T47D (cell line): ENCODE results near the gene ATP2B1.

Experiments used
- DNase-seq, 2 experiments: peaks; one replicate each; pipeline versions ENCODE4 v3.0.0 to v3.0.0-alpha.2; 2011 to 2012; ENCODE audit warnings: low read depth in 1 of 2, low spot score in 1 of 2
- JUND ChIP-seq: IDR thresholded peaks from 2 replicates; pipeline ENCODE4 v1.6.1; 2012; ENCODE audit warnings: low read depth
- in situ Hi-C: cut with HindIII; loops from 2 replicates; pipeline ENCODE4 v1.10.0; 2016; ENCODE audit warnings: low sequenced_read_pairs, low pct_unique_long_range_greater_than_20kb

ATP2B1 gene

DNA sequence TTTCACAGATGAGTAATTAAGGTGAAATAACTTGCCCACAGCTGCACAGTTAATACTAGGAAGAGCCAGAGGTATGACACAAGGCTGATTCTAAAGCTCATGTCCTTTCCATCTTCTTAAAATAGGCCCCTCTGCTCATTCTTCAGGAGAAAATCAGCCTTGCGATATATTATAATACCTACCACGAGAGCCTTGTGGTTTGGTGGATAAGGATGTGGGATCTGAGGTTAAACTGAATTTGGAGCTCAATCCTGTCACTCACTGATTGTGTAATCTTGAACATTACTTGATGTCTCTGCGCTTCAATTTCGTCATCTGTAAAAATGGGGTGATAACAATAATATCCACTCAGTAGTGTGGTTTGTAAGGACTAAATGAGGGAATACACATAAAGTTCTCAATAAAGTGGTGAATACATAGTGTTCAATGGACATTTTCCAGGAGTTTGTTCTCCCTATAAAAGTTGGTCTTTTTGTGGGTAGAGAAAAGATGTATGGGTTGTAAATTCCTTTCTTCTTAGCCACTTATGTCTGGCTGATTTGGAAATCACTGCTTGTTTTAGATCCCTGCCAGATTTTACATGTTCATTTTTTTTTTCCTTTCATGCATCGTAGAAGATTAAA is 25.1 kb upstream of the ATP2B1 start:
- in situ Hi-C loops: no loop called here
- no peak for TF ChIP-seq JUND
- no peak for DNase-seq

DNA sequence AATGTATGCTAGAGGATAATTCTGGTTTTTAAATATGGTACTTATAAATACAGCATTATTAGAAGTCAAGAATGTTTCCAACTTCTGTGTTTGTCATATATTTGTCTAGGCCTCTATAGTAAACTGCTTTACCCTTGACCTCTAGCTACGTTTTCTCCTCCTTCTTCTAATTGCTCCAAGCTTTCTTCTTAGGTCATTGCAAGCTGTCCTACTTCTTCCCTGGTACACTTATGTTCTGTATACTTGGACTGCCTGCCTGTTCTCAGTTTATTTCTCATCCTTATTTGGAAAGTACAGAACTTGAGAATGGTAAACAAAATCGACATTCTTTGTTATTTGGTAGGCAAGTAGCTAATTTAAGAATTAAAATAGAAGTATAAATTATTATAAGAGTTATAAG is 23.9 kb upstream of the ATP2B1 start:
- in situ Hi-C loops: no loop called here

DNA sequence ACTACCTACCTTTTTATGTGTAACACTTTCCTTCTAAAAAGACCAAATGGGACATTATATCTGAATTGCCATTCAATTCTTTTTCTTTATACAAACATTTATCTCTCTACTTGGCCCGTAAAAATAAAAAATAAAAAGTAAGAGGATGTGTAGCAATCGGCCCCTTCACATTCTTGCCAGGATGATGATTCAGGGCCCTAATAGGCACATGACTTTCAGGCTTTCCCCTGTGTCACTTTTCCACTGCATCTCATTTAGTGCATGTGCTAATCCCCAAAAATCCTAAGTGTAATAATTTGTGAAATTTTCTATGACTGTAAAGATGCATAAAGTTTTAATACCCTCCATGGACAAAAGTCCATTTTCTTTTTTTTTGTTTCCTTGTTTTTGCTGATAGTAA is 23.0 kb upstream of the ATP2B1 start:
- no peak for DNase-seq
- in situ Hi-C loops: no loop called here
- no peak for TF ChIP-seq JUND

More for the DNA sequence above, 23.9 kb upstream of the ATP2B1 start:
- DNase-seq: no peak
- TF ChIP-seq JUND: no peak

DNA sequence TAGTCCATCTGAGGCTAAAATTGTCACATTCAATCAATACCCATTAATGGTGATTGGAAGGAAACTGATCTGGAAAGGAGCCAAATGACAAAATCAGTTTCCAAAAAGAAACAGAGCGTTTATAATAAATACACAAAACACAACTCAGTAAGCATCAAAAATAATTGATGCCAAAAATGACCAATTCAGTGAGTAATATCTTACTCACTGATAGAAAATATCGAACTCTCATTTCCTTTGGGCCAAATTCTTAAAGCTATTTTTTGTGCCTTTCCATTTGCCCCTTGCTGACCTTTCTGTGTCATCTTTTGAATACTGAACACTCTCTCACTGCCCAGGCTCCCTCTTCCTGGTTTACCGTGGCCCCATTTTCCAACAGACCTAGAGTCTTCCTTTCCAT is 22.5 kb upstream of the ATP2B1 start:
- no peak for DNase-seq
- in situ Hi-C loops: no loop called here
- no peak for TF ChIP-seq JUND

DNA sequence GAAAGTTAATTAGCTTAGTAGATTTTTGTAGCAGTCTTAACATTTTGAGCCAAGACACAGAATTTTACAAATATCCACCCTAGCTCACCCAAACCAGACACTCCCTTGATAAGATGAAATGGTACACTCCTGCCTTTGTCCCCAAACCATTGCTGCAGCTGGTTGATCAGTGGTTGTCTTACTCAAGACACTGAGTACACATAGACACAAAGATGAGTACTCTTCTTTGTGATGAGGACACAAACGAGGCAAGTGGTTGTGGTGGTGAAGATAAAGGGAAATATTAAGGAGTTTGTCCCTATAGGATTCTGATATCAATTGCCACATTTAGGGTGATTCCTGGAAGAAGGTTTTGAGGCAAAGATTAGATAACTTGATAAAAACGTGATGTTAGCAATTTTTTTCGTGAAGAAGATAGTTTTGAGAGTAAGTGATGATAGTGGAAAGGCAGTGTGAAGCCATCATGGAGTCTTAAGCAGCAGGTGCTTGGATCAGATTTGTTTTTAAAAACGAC is 21.4 kb upstream of the ATP2B1 start:
- no peak for DNase-seq
- no peak for TF ChIP-seq JUND
- in situ Hi-C loops: no loop called here

DNA sequence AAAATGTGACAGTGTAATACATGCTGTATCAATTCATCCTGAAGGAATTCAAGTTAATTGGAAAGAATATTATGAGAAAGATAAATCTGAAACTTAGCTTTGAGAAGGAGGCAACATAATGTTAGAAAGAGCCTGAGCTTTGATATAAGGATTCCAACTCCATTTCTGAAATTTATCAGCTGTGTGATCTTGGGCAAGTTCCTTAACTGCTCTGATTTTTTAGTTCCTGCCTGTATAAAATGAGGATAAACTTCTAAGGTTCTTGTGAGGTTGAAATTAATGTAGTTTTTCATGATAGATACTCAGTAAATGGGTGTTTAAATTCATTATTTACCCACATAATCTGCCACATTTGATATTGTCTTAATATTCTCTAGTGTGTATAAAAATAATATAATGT is 14.6 kb upstream of the ATP2B1 start:
- DNase-seq: no peak
- in situ Hi-C loops: no loop called here
- no peak for TF ChIP-seq JUND

DNA sequence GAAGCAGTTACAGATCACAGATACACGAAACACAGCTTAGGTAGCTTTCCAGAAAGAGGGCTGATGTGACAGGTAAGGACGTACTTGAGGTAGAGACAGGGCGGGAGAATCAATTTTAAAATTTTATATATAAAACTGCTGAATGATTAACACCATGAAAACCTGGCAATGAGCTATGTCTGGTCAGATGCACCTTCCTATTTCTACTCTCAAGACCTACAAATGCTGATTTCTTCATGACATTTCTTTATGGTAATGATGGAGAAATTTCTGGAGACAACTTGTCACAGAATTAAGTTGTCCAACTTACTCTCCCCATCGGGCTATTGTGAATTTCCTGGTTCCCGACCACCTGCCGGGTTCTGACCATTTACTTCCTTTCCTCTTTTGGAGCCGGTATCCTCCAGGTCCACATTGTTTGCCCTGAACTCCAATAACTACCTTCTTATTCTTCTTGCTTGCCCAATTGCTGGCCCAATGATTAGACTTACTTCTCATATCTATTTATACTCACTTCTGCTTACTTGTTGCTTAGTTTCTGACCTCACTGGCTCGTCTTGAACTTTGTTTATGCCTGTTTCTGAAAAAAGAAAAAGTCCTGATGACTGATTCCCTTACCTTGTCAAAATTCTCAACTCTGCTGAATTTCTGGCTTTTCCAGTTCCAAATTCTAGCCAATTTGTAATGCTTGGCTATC is 12.8 kb upstream of the ATP2B1 start:
- DNase-seq: no peak
- no peak for TF ChIP-seq JUND
- in situ Hi-C loops: no loop called here

DNA sequence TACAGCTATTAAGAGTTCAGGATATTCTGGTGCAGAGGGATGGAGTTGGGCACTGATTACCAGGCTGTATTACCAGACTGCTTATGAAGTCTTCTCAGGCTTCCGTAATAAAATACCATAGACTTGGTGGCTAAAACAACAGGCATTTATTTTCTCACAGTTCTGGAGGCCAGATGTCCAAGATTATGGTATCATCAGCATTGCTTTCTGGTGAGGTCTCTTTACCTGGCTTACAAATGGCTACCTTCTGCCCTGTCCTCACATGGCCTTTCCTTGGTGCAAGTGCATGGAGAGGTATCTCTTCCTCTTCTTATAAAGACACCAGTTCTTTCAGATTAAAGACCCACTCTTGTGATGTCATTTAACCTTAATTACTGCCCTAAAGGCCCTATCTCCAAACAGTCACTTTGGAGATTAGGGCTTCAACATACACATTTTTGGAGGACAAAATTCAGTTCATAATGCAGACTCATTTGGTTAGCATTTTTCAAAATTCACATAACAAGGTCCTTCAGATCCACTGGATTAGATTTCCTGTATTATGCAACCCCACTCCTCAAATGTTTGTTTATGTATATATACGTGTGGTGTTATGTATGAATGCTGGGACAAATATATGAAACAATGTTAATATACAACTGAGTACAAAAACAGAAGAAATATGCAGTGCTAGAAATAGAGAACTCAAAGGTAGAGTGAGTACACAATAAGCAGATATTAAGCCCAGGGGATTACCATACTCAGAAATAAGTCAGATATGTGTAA is 9.3 kb upstream of the ATP2B1 start:
- in situ Hi-C loops: no loop called here
- no peak for DNase-seq
- no peak for TF ChIP-seq JUND

DNA sequence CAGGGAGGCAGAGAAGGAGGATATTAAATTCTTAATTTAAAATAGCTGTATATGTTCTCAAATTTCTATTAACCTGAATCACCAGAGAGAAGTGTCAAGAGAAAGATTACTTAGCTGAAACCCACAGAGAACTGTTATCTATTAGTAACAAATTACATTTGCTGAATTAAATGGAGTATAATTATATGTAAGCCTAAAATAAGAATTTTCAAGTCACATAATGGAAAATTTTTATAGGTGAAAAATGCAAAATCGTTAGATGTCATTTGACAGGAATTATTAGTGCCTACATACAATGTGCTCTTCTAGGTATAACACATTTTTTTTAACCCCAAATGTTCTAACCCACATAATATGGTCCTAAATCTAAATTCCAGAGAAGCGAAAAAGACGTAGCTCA is 4.1 kb upstream of the ATP2B1 start:
- in situ Hi-C loops: no loop called here
- no peak for TF ChIP-seq JUND

DNA sequence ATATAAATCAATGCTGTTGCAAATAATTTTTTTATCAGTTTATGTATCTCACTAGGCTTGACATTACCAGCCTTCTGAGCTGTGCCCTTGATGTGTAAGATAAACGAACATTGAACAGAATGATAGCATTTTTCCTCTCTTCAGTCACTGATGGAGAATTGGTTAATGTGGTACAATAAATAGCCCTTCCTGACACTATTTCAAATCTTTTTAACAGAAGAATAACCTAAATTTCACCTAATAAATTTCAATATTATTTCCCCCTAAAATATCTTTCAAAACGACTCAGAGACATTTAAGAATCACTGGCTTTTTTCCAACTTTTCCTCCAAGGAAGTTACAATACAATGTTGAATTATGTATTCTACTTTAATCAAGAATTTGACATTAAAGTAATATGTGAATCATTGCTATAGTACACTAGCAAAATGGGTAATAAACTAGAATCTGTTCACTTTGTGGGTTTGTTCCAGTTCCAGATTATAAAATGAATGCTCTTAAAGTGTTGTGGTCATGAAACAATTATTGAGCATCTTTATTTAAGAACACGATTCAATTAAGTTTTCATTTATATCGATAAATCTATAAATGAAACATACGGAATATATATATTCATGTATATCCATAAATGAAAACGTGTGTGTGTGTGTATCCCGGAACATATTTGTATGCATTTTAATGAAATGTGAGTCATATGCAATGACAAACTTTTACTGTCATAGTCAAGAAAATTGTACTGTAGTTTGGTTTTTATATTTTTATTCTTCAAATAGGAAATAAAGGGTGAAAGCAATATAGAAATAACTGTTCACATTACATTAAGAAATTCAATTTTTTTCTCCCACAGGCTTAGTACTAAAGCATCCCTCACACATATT is 2.5 kb upstream of the ATP2B1 start:
- DNase-seq: no peak
- in situ Hi-C loops: no loop called here
- TF ChIP-seq JUND: no peak

More for the DNA sequence above, 4.1 kb upstream of the ATP2B1 start:
- no peak for DNase-seq

DNA sequence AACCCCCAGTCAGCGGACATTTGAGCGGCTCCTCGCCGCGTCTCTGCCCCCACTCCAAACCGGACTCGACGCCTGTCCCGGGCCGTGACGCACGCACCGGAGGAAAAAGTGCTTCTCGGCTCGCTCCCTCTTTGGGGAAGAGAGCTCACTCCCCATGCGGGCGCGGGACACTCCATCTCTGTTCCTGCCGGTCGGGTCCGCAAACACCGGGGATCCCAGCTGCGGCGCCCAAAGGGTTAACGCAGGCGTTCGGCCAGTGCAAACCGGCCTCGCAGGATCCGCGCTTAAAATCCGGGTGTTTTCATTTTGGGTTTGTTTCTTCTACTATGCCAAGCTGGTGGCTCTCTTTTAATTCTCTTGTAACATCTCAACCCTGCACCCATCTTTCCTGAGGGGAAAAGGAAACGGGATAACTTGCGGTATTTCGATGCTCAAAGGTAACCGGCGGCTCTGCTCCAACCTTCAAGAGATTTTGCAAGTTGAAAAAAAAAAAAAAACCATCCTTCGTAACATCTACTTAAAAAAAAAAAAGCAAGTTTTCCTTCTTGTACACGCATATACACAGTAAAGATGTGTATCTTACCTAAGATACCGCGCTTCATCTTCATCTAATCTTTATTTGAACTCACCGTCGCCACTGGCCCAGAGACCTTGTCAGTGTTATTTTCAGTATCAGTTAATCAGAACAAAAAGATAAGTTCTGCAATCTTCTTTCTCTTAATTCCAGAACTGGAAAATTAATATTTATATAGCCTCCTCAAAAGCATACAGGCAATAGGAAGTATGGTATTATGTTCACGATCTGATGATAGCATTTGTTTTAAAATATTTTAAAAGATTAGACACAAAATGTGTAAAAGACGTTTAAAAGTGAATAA is 1.6 kb upstream of the ATP2B1 start:
- in situ Hi-C loops: no loop called here
- DNase-seq: peak in 1 of 2 experiments; percentile 59
- no peak for TF ChIP-seq JUND
